ENCODE results near the gene FAM81B. TPM values are rescaled to one million over a fixed set of nuclear protein-coding genes. Genes with fewer than 3 reads are reported as not detected.

FAM81B gene
- not detected in 2 replicates for total RNA-seq

GRCh38 chr5:95390812-95391492, at the start of gene FAM81B:
FAM81B (plus strand) TSS chr5:95391366; CDS start chr5:95391390, 24 bp downstream.

Other genes with a start within 250 kb of the FAM81B start
- gene MCTP1, start 106.3 kb upstream of the FAM81B start, total RNA-seq, result 12.3 and 14.1 TPM in 2 replicates
- gene SKIC3, start 163.6 kb downstream of the FAM81B start, total RNA-seq, result 123 and 132 TPM in 2 replicates
- gene ARSK, start 163.7 kb downstream of the FAM81B start, total RNA-seq, result 9.9 and 13.9 TPM in 2 replicates
- under 0.01 and 0.21 TPM in 2 replicates for gene GPR150, start 228.7 kb downstream of the FAM81B start, total RNA-seq